Activated B cell treated with CpG ODN at 0.5 μM for 24 hours (primary cell): ENCODE data around the gene ZNF629. TPM values are rescaled to one million over a fixed set of nuclear protein-coding genes. Genes with fewer than 3 reads are reported as not detected.

Source experiments
- ATAC-seq: fragments of 200-7000 bp; cut with Tn5 transposase; one replicate; pipeline ENCODE4 v1.10.0; 2021; ENCODE audit warnings: low read depth, mild to moderate bottlenecking, moderate library complexity
- CTCF ChIA-PET: fragments of 350-600 bp; sonication (Branson Sonifier 250); formaldehyde crosslinking; loops from one replicate; lab custom pipeline; 2021; ENCODE audit warnings: antibody characterized with exemption; lab: Charles Lee
- POLR2A ChIA-PET: fragments of 350-600 bp; sonication (Branson Sonifier 250); formaldehyde crosslinking; loops from one replicate; lab custom pipeline; 2021; ENCODE audit warnings: antibody characterized with exemption; lab: Charles Lee
- DNase-seq: peaks from one replicate; pipeline ENCODE4 v3.0.0; 2022
- H3K27ac Mint-ChIP-seq: one replicate; pipeline ENCODE4 v1.8.0; 2020; ENCODE audit warnings: mixed read lengths
- H3K27me3 Mint-ChIP-seq: one replicate; pipeline ENCODE4 v1.8.0; 2021; ENCODE audit warnings: mixed read lengths
- H3K36me3 Mint-ChIP-seq: one replicate; pipeline ENCODE4 v1.8.0; 2021; ENCODE audit warnings: low read depth, mixed read lengths
- H3K4me1 Mint-ChIP-seq: one replicate; pipeline ENCODE4 v1.8.0; 2021; ENCODE audit warnings: mixed read lengths
- H3K4me3 Mint-ChIP-seq: one replicate; pipeline ENCODE4 v1.8.0; 2020; ENCODE audit warnings: mild to moderate bottlenecking, mixed read lengths
- H3K9me3 Mint-ChIP-seq: one replicate; pipeline ENCODE4 v1.8.0; 2020; ENCODE audit warnings: mixed read lengths
- intact Hi-C: fragments of 100-400 bp; cut with micrococcal nuclease; formaldehyde crosslinking; loops from one replicate; pipeline ENCODE4 v1.15.1; 2024
- total RNA-seq: library from RNA; stranded (reverse); gene quantifications from 2 replicates; pipeline ENCODE4 v1.2.3, GENCODE V29; 2022
- TF ChIP-seq, protein P1 (sequence below): fragments of 200-600 bp; IDR thresholded peaks from one replicate; pipeline ENCODE4 v1.8.0; 2022; ENCODE audit warnings: antibody characterized with exemption, mild to moderate bottlenecking

ZNF629 gene
- total RNA-seq, 1 donor from 2014 or later: 9.1 TPM

DNA sequence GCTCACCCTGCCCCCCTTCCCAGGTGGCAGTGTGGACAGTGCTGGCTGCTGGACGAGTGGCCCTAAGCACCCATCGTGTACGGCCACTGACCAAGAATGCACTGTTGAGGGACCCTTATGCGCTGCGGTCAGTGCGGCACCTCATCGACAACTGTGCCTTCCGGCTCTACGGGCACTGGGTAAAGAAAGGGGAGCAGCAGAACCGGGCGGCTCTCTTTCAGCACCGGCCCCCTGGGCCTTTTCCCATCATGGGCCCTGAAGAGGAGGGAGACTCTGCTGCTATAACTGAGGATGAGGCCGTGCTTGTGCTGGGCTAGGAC, 30.3 kb downstream of the ZNF629 start:
- intact Hi-C loops: no loop called here
- TF ChIP-seq, protein P1, sequence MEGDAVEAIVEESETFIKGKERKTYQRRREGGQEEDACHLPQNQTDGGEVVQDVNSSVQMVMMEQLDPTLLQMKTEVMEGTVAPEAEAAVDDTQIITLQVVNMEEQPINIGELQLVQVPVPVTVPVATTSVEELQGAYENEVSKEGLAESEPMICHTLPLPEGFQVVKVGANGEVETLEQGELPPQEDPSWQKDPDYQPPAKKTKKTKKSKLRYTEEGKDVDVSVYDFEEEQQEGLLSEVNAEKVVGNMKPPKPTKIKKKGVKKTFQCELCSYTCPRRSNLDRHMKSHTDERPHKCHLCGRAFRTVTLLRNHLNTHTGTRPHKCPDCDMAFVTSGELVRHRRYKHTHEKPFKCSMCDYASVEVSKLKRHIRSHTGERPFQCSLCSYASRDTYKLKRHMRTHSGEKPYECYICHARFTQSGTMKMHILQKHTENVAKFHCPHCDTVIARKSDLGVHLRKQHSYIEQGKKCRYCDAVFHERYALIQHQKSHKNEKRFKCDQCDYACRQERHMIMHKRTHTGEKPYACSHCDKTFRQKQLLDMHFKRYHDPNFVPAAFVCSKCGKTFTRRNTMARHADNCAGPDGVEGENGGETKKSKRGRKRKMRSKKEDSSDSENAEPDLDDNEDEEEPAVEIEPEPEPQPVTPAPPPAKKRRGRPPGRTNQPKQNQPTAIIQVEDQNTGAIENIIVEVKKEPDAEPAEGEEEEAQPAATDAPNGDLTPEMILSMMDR: no peak
- Mint-ChIP-seq H3K4me1 (peaks cover 21% of the 10 kb centered on the region), H3K27me3 (no peaks in the 10 kb centered on the region), H3K36me3 (peaks cover 43% of the 10 kb centered on the region), H3K27ac (no peak overlapping the region), H3K4me3 (no peak overlapping the region), H3K9me3 (no peaks in the 10 kb centered on the region)
- DNase-seq (no peak), ATAC-seq (no peak)
- CTCF ChIA-PET: no interaction called here
- POLR2A ChIA-PET: no interaction called here

GRCh38 chr16:30755955-30756780, 30.8 kb downstream of the ZNF629 start:
- ChIA-PET CTCF (no interaction called here), POLR2A (no interaction called here)
- Mint-ChIP-seq H3K27ac (no peak overlapping the region), H3K36me3 (peaks cover 45% of the 10 kb centered on the region), H3K9me3 (no peaks in the 10 kb centered on the region), H3K4me3 (no peak overlapping the region), H3K4me1 (peaks cover 20% of the 10 kb centered on the region), H3K27me3 (no peaks in the 10 kb centered on the region)
- ATAC-seq: no peak
- TF ChIP-seq, protein P1: no peak
- intact Hi-C loops: no loop called here
- DNase-seq: no peak

- no peak overlapping the region for H3K27ac Mint-ChIP-seq
- H3K9me3 Mint-ChIP-seq: no peaks in the 10 kb centered on the region
- no peaks in the 10 kb centered on the region for H3K27me3 Mint-ChIP-seq
- peaks cover 59% of the 10 kb centered on the region for H3K36me3 Mint-ChIP-seq
- intact Hi-C loops: no loop called here
- DNase-seq: no peak
- ChIA-PET POLR2A (no interaction called here), CTCF (no interaction called here)
- no peak overlapping the region for H3K4me3 Mint-ChIP-seq
- TF ChIP-seq, protein P1: no peak
- peaks cover 12% of the 10 kb centered on the region for H3K4me1 Mint-ChIP-seq
- ATAC-seq: no peak
These were observed 33.4 kb downstream of the ZNF629 start for GRCh38 chr16:30753596-30753995.

- H3K36me3 Mint-ChIP-seq: peaks cover 48% of the 10 kb centered on the region
- no peak overlapping the region for H3K4me3 Mint-ChIP-seq
- H3K27me3 Mint-ChIP-seq: no peaks in the 10 kb centered on the region
- DNase-seq (no peak), ATAC-seq (no peak)
- no peak overlapping the region for H3K27ac Mint-ChIP-seq
- intact Hi-C loops: no loop called here
- TF ChIP-seq, protein P1: no peak
- H3K9me3 Mint-ChIP-seq: no peaks in the 10 kb centered on the region
- POLR2A ChIA-PET: interaction anchor here (0.6 kb wide), 1 partner anchor 1822 kb away, joined by 4 read pairs; no protein-coding TSS in a partner anchor
- peaks cover 24% of the 10 kb centered on the region for H3K4me1 Mint-ChIP-seq
- CTCF ChIA-PET: no interaction called here
These were observed 36.0 kb downstream of the ZNF629 start for GRCh38 chr16:30750876-30751465.

GRCh38 chr16:30750201-30750600, 36.8 kb downstream of the ZNF629 start:
- no peak for ATAC-seq
- Mint-ChIP-seq H3K27ac (no peak overlapping the region), H3K9me3 (no peaks in the 10 kb centered on the region), H3K27me3 (no peaks in the 10 kb centered on the region), H3K36me3 (peaks cover 43% of the 10 kb centered on the region), H3K4me3 (peak overlapping the region; percentile 48), H3K4me1 (peaks cover 24% of the 10 kb centered on the region)
- CTCF ChIA-PET: no interaction called here
- TF ChIP-seq, protein P1: no peak
- POLR2A ChIA-PET: interaction anchor here (0.6 kb wide), 1 partner anchor 1821 kb away, joined by 4 read pairs; no protein-coding TSS in a partner anchor
- no peak for DNase-seq
- intact Hi-C loops: no loop called here
